GM21423 (cell line): ENCODE measurements around the gene ERCC8.

ENCODE experiments used
- ATAC-seq: cut with Tn5 transposase; IDR thresholded peaks from one replicate; pipeline ENCODE4 v1.9.1; 2021; ENCODE audit warnings: mild to moderate bottlenecking, moderate library complexity; ENCODE audit not compliant: unreplicated experiment

ERCC8 gene

DNA sequence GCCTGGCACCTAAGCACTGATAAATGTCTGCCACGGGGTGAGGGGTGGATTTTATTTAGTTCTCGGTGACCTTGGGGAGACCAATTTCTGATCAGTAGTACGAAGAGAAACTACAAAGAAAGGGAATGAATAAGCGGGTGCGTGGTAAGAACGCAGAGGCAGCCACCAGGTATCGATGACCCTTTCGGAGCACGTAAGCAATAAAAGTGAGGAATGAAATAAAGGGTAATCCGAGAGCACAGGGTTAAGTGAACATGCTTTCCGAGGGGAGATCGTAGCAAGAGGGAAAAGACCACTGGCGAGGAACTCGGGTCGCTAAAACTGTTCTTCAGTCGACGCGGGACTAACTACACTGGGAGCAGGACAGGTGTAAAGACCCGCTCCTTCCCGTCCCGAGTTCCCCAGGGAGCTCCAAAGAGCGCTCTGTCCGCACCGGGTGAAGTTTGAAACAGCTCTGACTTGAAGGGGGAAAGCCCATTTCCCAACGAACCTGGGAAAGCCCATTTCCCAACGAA, 101.9 kb downstream of the ERCC8 start:
- no peak for ATAC-seq

DNA sequence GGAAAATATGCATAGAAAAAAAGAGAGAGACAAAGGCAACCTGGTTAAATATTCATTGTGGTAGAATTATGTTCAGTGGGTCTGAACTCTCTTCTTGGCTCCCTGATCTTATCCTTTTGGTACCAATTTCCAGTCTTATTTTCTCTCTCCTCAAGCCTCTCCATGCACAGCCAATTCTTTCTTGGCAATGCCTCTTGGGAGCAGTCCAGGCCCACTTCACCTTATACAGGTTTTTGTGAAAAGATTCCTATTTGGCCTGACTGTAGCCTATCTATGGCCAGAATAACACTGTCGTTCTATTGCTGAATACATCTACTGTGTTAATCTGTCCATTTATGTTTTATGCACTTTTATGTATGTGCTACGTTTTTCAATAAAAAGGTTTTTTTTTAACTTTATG, 103.5 kb downstream of the ERCC8 start:
- ATAC-seq, result no peak

DNA sequence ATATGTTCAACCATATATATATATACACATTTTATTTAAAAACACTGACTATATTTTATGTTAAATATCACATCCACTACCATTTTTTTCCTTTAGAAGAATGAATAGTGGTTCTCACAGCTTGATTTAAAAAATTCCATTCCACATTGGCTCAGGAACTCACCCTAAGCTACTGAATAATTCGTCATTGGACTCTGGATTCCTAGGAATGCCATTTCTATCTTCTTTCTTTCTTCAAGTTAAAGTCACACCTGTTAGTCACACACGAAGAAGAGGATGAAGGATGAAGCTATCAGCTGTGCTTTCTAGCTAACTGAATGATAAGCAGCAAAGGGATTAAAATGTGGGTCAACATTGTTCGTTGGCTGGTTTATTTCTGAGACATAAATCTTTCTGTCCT, 108.7 kb downstream of the ERCC8 start:
- ATAC-seq, result no peak

DNA sequence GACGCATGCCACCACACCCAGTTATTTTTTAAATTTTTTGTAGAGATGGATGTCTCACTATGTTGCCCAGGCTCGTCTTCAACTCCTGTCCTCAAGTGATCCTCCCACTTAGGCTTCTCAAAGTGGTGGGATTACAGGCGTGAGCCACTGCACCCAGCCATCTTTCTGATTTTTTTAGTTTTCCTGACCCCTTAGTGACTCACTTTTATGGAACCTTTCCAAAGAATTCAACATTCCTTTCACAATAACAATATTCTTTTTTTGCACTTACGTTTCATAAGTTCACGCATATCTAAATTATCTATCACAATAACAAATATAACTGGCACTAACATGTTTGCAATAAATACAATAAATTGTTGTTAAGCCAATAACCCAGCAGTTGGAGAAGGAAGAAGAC, 109.3 kb downstream of the ERCC8 start:
- no peak for ATAC-seq

DNA sequence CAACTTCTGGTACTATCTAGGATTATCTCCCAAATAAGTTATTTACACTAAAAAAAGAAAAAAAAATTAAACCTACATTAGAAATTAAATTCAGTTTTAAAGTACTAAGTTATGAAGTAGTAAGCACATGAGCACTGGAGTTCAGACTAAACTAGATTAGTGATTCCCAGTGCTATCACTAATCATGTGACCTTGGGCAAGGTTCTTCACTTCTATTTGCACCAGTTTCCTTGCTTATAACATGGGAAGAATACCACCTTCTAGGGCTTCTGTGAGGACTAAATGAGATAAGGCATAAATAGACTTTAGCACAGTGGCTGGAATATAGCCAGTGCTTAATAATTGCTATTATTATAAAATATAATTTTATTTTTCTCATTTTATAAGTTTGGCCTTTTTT, 111.3 kb downstream of the ERCC8 start:
- ATAC-seq, result no peak

DNA sequence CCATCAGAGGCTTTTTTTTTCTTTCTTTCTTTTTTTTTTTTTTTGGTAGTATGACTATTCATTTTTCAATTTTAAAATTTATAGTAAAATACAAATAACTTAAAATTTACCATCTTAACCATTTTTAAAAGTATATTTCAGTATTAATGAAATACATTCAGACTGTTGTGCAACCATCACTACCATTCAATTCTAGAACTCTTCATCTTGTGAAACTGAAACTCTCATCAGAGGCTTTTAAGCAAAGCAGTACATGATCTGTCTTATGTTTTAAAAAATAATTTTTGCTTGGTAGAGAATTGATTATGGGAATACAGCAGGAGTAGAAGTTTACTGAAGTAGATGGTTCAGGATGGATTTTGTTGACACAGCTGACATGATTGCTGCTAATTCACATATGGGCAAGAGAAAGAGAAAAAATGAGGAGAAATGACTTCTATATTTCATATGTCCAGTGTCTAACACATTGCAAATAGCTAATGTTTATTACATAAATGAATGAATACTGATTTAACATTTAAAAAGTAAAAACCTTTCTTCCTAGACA, 114.2 kb downstream of the ERCC8 start:
- ATAC-seq, result peak; percentile 44

DNA sequence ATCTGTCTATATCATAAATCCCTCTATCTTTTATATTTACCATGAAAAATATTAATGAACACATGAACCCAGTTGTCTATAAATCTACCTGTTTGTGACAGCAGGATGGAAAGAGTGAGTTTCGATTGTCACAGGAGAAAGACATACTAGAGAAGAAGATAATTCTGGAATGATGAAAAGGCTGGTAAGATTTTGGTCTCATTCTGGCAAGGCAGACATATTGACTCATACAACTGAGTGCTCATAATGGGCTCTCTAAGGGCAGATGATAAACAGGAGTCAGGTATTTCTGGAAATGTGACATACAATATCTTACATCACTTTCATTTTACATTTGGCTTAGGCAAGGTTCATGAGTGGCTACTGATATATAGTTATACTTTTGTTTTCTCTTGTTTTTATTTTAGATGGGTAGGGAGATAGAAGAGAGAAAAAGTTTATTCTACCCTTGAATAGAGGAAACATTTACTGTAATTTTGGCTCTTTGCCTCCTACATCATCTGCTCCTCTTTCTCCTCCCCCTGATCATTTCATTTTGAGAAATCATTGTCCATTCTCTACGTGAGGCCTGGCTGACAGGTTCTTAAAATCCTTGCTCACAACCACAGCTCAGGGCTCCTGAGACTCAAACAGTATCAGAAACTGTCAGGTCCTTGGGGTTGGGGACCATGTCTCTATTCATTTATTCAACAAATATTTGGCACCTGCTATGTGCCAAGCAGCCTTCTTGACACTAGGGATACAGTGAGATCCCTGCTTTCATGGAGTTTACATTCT, 115.2 kb downstream of the ERCC8 start:
- no peak for ATAC-seq

DNA sequence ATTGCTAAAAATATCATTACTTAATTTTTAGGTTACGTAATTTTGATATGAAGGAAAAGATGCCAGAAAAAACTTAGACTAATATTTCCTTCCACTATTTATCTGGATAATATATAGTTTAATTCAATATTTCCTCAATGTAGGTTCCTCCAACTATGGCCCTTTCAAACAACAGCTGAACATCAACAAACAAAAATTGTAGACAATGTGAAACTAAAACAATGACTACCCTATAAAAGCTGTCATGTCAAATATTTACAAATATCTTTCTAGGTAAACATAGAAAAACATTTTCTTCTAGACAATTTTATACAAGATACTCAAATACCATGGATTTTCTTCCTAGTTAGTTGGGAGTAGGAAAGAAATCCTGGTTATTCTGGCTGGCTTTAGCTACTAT, 117.7 kb downstream of the ERCC8 start:
- no peak for ATAC-seq

DNA sequence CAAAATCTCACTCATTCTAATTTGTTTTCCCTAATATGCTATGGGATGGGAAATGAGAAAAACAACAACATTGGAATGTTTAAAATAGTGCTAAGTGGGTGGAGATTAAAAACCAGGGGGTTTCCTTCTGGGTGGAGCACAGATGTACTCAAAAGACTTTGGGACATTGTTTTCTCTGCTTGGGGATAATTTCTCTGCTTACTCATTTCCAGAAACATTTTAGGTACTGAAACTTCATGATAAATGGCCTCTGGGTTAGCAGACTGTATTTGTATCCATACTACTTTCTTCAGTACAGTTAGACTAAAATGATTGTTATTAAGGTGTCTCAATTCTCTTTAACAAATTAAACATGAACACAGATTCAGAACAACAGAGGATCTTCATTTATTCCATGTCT, 118.2 kb downstream of the ERCC8 start:
- ATAC-seq, result peak; percentile 80
